Muscle layer of duodenum (tissue), 2 donors: Measurements from ENCODE around the gene CLCN1.

Experiments used
- H3K27ac ChIP-seq: one replicate; pipeline ENCODE4 v1.7.0; 2013; ENCODE audit warnings: mild to moderate bottlenecking, low read length
- H3K27me3 ChIP-seq: one replicate; pipeline ENCODE4 v1.7.0; 2013; ENCODE audit warnings: low read depth, mild to moderate bottlenecking, control low read depth, low read length
- H3K36me3 ChIP-seq, 2 donors: one replicate each; pipeline ENCODE4 v1.7.0; 2013; ENCODE audit warnings: low read length in 2 of 2, control low read depth in 1 of 2, mild to moderate bottlenecking in 1 of 2; ENCODE audit not compliant: insufficient read depth in 2 of 2, control insufficient read depth in 1 of 2
- H3K4me1 ChIP-seq, 2 donors: one replicate each; pipeline ENCODE4 v1.7.0; 2013; ENCODE audit warnings: low read length in 2 of 2, mild to moderate bottlenecking in 2 of 2, control low read depth in 1 of 2, moderate library complexity in 1 of 2; ENCODE audit not compliant: insufficient read depth in 2 of 2, control insufficient read depth in 1 of 2
- H3K4me3 ChIP-seq, 2 donors: one replicate each; pipeline ENCODE4 v1.7.0; 2013; ENCODE audit warnings: low read length in 2 of 2, low read depth in 1 of 2, mild to moderate bottlenecking in 1 of 2
- H3K9me3 ChIP-seq, 2 donors: one replicate each; pipeline ENCODE4 v1.7.0; 2013; ENCODE audit warnings: low read length in 2 of 2, control low read depth in 1 of 2, mild to moderate bottlenecking in 1 of 2; ENCODE audit not compliant: control insufficient read depth in 1 of 2
- donor health status: healthy.

The CLCN1 gene

GRCh38 chr7:143395187-143396149 lies 79.6 kb downstream of the CLCN1 start:
- peaks cover 24 to 36% of the 10 kb centered on the region in 2 donors for H3K4me1 ChIP-seq

GRCh38 chr7:143396182-143396581 lies 80.3 kb downstream of the CLCN1 start:
- no peaks in the 10 kb centered on the region for H3K27me3 ChIP-seq
- H3K4me1 ChIP-seq = peaks cover 19 to 29% of the 10 kb centered on the region in 2 donors
- no peak overlapping the region for H3K27ac ChIP-seq
- peaks cover 4 to 10% of the 10 kb centered on the region in 2 donors for H3K36me3 ChIP-seq
- H3K9me3 ChIP-seq = no peaks in the 10 kb centered on the region
- no peak overlapping the region for H3K4me3 ChIP-seq

More at GRCh38 chr7:143395187-143396149, 79.6 kb downstream of the CLCN1 start:
- H3K27ac ChIP-seq = no peak overlapping the region
- peaks cover 9 to 14% of the 10 kb centered on the region in 2 donors for H3K36me3 ChIP-seq
- no peak overlapping the region for H3K4me3 ChIP-seq
- H3K27me3 ChIP-seq = no peaks in the 10 kb centered on the region
- H3K9me3 ChIP-seq = no peaks in the 10 kb centered on the region

DNA sequence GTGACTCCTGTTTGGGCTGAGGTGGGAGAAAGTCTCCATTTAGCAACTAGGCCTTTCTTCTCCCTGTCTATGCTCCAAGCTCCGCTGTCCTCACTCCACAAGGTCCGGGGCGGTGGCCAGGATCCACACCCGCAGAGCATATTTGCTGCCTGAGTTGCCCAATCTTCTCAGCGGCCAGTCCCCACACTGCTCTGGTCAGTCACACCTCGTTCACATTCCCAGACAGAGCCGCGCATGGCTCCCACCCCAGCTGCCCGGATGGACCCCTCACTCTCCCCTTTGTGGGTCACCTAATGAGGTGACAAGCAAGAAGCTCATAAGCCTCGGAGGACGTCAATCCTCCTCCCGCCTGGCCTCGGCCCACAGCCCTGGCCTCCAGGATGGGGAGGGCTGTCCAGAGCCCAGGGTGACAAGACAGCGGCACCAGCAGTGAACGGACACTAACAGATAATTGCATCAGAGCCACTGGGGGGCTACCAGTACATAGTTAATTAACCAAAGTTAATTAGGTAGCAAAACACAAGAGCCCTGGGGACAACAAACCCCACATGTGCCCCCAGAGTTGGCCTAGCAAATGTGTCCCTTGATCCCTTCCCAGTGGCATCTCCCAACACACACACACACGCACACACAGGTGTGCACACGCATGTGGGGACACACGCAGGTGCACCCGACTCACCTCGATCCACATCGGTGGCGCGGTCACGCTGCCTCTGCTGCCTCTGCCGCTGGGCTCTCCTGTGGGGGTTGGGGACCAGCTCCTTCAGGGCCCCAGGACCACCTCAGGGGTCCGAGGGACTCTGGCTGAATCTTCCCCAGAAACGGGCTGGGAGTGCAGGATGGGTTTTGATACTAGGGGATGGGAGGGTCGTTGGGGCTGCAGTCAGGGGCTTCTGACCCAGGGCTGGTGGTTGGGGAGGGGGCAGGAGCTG lies 81.0 kb downstream of the CLCN1 start:
- H3K4me3 ChIP-seq = no peak overlapping the region
- no peaks in the 10 kb centered on the region for H3K27me3 ChIP-seq
- no peaks in the 10 kb centered on the region for H3K9me3 ChIP-seq
- peaks cover 15 to 22% of the 10 kb centered on the region in 2 donors for H3K4me1 ChIP-seq
- H3K27ac ChIP-seq = no peak overlapping the region
- peaks cover 0 to 6% of the 10 kb centered on the region in 2 donors for H3K36me3 ChIP-seq

- Histone ChIP-seq H3K4me1 (peaks cover 8 to 13% of the 10 kb centered on the region in 2 donors), H3K4me3 (no peak overlapping the region), H3K9me3 (no peaks in the 10 kb centered on the region), H3K36me3 (peaks cover 0 to 2% of the 10 kb centered on the region in 2 donors), H3K27ac (no peak overlapping the region), H3K27me3 (no peaks in the 10 kb centered on the region)
Observed at GRCh38 chr7:143397710-143398530, 82.0 kb downstream of the CLCN1 start.

DNA sequence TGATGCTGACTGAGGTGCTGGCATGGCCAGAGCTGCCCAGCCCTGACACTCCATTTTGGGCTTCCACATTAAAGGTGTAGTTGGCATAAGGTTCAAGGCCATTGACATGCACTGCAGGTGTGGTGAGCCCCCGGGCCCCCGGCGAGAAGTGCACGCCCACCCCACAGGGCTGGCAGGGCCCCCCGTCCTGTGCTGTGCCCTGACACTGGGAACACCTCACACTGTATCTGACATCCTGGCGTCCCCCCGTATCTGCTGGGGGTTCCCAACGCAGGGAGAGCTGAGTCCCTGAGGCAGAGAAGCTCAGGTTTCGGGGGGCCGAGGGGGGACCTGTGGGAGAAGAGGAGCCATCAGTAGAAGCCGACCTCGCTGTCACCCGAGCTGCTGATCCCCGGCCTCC lies 82.7 kb downstream of the CLCN1 start:
- Histone ChIP-seq H3K36me3 (no peaks in the 10 kb centered on the region), H3K9me3 (no peaks in the 10 kb centered on the region), H3K27ac (no peak overlapping the region), H3K4me3 (no peak overlapping the region), H3K27me3 (no peaks in the 10 kb centered on the region), H3K4me1 (peaks cover 7 to 8% of the 10 kb centered on the region in 2 donors)

DNA sequence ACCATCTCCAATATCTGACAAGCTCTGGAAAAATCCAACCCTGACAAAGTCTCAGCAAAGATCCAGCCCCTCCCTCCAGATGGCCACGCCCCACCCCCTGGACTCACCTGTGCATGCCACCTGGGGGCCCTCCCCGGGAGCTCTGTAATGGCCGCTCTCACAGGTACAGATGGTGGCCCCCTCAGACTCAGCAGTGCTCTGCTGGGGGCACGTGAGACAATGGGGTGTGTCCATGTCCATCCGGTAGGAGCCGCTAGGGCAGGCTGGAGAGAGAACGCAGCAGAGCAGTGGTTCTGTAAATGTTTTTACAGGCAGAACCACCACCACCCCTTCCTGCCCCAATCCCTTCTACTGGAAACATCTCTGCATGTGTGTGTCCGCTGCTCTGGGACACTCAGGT lies 83.2 kb downstream of the CLCN1 start:
- Histone ChIP-seq H3K4me3 (no peak overlapping the region), H3K4me1 (peaks cover 5 to 7% of the 10 kb centered on the region in 2 donors), H3K27ac (no peak overlapping the region), H3K36me3 (no peaks in the 10 kb centered on the region), H3K27me3 (no peaks in the 10 kb centered on the region), H3K9me3 (no peaks in the 10 kb centered on the region)

GRCh38 chr7:143399642-143400041 lies 83.7 kb downstream of the CLCN1 start:
- Histone ChIP-seq H3K27me3 (no peaks in the 10 kb centered on the region), H3K4me1 (peaks cover 5 to 7% of the 10 kb centered on the region in 2 donors), H3K27ac (no peak overlapping the region), H3K36me3 (no peaks in the 10 kb centered on the region), H3K4me3 (no peak overlapping the region), H3K9me3 (no peaks in the 10 kb centered on the region)

GRCh38 chr7:143401265-143401664 lies 85.4 kb downstream of the CLCN1 start:
- Histone ChIP-seq H3K9me3 (no peaks in the 10 kb centered on the region), H3K27me3 (no peaks in the 10 kb centered on the region), H3K27ac (no peak overlapping the region), H3K36me3 (no peaks in the 10 kb centered on the region), H3K4me1 (no peaks in the 10 kb centered on the region), H3K4me3 (no peak overlapping the region)
